ENCODE data around the gene MYL10.
"Not testable (repeated sequence)": the region's sequence is repeated elsewhere in the genome, so short reads cannot be mapped to it uniquely, and the experiment has no call there.

MYL10 gene

DNA sequence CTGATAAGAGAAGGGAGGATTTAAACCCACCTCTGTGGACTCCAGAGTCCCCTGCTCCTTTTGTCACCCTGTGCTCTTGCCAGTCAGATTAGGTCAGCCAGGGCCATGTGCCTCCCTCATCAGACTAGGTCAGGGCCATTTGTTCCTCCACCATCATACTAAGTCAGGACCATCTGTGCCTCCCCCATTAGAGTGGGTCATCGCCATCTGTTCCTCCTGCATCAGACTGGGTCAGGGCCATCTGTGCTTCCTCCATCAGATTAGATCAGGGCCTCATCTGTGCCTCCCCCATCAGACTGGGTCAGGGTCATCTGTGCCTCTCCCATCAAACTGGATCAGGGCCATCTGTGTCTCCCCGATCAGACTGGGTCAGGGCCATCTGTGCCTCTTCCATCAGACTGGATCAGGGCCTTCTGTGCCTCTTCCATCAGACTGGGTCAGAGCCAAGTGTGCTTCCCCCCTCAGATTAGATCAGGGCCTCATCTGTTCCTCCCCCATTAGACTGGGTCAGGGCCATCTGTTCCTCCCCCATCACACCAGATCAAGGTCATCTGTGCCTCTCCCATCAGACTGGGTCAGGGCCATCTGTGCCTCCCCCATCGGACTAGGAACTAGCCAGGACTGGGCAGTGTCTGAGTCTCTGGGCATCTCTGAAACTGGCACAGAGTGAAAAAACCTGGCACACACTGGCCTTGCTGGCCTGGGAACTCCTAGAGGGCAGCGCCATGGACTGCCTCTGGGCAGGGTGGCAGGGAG is 11.5 kb downstream of the MYL10 start:
- no peak for DNase-seq

DNA sequence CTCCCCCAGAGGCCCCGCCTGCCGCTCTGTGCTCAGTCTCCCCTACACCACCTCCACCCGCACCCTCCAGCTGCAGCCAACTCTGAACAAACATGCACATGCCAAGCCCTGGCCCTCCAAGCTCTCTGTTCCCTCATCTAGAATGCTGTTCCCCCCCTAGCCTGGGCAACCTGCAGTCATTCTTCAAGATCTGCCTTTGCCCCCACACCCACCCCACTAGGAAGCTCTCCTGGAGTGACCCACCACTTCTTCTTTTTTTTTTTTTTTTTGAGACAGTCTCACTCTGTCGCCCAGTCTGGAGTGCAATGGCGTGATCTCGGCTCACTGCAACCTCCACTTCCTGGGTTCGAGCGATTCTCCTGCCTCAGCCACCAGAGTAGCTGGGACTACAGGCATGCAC is 13.7 kb downstream of the MYL10 start:
- DNase-seq: no peak

DNA sequence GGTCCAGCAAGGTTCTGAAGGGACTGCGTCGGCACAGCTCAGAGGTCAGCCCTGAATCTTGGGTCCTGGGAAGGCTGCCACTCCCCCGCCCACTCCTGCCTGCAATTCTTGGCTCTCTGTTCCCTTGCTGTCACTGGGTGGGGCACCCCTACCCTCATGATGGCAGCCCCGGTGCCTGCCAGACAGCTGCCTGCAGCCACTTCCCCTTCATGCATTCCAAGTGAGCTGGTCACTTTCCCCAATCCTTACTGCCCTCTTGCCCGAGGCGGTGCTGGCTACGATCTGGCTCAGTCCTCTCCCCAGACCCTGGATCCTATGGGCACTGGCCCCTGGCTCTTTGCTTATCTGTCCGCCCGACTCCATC is 14.2 kb downstream of the MYL10 start:
- no peak for DNase-seq

DNA sequence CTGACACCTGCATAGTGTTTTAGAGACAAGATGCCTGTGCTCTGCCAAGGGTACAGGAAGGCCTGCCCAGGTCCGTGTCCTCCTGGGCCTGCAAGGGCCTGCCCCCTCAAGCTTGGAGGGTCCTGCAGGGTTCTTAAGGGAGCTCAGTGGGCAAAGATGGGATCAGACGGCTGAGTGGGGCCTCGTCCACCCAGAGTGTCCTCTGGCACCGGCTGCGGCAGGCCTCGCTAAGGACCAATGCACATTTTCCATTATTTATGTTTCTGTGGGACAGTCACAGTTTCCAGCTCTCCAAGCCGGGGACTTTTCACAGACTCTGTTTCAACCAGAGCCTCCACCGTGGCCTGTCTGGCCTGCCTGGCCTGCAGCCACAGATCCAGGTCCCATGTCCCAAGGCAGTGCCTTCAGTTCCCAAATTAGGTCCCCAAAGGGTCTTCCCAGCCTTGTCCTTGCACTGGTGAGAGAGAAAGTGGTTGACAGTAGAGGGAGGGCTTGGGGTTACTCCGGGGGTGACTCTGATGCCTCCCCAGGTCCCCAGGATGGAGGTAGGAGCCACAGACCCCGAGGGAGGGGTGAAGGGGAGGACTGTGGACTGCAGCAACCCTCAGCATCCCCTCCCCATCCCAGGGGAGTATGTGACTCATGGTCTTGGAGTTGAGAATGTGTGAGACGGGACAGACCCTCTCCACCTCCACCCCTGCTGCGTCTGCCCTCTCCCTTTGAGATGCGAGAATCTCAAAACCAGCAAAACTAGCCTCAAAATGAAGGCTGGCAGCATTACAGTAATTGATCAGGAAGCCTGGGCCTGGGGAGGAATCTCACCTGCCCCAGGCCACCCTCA is 14.8 kb downstream of the MYL10 start:
- no peak for DNase-seq

DNA sequence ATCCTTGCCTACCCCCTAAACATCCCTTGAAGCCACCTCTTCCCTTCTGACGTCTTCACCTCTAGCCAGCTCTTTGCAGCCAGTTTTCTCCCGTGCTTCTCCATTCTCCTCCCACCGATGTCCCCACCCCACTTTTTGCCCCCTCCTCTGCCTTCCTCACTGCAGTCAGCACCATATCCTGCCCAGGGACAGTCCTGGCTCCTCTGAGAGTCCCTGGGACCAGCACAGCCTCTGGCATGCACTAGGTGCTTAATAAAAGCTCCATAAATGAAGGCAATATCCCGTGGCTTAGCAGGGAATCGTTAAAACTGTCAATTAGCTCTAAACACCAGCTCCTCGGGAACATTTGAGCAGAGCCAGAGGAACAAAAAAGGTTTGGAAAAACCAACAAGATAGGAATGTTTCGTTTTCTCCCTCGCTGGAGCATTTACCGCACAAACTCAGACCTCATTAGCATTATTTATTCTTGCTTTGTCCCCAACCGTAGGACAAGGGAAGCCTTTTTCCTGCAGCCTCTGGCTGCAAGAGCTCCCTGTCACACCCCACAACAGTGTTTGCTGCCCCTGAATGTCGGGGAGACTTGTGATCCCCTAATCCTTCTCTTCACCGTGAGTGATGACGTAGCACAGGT is 16.1 kb downstream of the MYL10 start:
- DNase-seq: no peak

DNA sequence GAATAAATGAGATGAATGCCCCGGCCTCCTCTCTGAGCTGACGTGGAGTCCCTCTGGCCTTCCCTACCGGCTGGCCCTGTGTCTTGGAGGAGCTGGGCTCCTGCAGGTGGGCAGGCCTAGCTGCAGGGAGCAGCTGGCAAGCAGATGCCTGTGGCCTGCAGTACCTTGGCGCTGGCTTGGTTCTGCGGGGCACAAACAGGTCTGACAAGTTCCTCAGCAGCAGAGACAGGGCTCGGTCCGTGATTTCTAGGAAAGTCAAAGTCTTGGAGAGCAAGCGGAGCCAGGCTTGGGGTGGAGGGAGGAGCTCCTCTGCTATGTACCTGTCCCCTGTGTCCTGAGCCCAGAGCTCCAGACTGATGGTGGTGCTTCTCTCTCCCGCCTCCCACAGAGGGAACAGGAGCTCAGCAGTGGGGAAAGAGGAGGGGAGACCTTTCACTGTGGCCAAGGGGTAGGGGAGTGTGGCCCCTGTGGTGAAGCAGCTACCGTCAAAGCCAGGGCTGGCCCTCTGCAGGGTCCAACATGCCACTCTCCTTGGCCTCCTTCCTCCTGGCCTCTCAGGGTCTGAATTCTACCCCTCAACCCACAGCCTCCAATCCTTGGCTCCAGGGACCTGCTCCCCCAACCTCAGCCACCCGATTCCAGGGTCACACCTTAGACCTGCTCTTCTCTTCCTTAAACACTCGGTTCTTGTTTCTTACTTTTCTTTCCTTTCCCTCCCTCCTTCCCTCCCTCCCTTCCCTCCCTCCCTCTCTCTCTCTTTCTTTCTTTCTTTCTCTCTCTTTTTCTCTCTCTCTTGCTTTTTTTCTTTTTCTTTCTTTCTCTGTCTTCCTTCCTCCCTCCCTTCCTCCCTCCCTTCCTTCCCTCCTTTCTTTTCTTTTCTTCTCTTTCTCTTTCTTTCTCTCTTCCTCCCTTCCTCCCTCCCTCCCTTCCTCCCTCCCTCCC is 20.1 kb downstream of the MYL10 start:
- no peak for DNase-seq

GRCh38 chr7:101606498-101606923 is 22.6 kb downstream of the MYL10 start:
- no peak for DNase-seq

GRCh38 chr7:101605611-101606497 is 23.2 kb downstream of the MYL10 start:
- no peak for DNase-seq

- not testable (repeated sequence) for DNase-seq
Observed at GRCh38 chr7:101604934-101605332, 24.2 kb downstream of the MYL10 start.

GRCh38 chr7:101604331-101604933 is 24.7 kb downstream of the MYL10 start:
- no peak for DNase-seq

DNA sequence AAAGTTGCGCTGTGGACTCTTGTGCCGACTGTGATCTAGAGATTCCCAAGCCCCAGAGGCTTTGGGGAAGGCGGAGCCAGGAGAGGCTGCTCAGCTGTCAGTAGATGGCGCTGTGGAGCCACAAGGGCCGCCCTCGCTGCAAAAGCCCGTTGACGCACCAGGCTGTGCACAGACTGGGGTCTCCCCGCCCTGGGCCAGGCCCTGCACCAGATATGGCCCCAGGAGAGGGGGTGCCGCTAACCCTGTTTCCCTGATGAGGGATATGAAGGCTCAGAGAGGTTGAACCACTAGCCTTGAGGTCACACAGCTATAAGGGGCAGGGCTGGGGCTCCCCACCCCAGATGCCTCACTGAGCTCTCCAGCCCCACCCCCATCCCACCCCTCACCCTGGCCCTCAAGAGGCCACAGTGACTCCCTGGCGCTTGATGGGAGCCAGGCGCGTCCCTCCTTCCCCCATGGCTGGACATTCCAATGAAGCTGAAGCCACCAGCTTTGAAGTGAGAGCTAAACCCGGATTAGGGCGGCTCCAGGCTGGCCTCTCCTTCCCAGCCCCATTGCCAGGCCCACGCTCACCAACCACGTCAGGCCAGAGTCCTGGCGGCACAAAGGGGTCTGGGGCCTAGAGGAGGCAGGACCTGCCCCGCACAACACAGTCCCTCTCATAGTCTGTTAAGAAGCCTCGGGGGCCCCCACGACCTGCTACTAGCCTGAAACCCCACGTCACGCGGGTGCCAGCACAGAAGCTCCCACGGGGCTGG is 26.4 kb downstream of the MYL10 start:
- peak; percentile 32 for DNase-seq

GRCh38 chr7:101602082-101602481 is 27.0 kb downstream of the MYL10 start:
- DNase-seq: no peak

- no peak for DNase-seq
Observed at GRCh38 chr7:101599787-101600186, 29.3 kb downstream of the MYL10 start.

GRCh38 chr7:101598986-101599771 is 29.9 kb downstream of the MYL10 start:
- DNase-seq: no peak

- no peak for DNase-seq
Observed at GRCh38 chr7:101598422-101598985, 30.6 kb downstream of the MYL10 start.

DNA sequence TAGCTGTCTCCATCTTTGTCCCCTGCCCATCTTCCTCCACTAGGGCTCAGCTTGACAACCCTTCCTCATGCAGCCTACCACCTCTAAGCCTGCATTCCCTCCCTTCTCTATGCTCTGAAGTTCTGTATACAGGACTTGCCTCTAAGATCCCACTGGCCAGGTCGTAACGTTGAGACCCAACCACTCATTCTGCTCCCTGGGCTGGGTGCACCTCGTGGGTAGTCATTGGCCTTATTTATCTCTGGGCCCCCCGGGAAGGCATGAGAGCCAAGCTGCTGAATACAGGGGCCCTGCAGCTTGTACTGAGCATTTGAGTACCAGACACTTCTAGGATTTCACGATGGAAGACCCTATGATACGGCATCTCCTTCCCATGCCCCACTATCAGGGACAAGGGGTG is 31.2 kb downstream of the MYL10 start:
- no peak for DNase-seq

- no peak for DNase-seq
Observed at GRCh38 chr7:101596898-101597297, 32.2 kb downstream of the MYL10 start.

DNA sequence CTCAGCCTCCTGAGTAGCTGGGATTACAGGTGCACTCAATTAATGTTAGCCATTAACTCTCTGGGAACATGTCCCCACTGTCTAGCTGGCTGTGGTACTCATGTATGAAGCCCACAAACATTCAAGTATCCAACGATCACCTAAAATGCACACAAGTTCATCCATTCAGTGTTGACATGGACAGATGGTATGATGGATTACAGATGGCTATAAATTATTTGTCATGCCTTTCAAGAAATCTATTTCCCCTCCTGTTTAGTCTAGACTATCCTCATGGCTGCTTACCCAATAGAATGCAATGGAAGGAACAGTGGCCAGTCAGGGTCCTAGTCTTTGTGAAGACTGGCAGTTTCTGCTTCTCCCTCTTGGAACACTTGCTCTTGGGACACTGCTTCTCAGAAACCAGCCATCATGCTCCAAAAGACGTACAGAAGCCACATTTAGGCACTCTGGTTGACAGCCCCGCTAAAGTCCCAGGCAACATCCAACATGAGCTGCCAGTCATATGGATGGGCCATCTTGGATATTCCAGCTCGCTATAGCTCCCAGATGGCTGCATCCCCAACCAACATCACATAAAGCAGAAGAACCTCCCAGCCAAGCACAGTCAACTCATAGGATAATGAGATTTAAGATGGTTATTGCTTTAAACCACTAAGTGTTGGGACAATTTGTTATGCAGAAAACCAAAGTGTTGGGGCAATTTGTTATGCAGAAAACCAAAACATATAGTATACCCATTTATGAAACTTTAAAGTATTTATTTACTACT is 33.1 kb downstream of the MYL10 start:
- DNase-seq: no peak
